ENCODE results near the gene NLRC5. TPM values are rescaled to one million over a fixed set of nuclear protein-coding genes. Genes with fewer than 3 reads are reported as not detected.

The NLRC5 gene
- total RNA-seq, 1 donor from 2014 or later: 29.9 TPM

GRCh38 chr16:57007050-57007449, 17.7 kb downstream of the NLRC5 start:
- H3K4me3 Mint-ChIP-seq (ENCODE audit: unreplicated experiment): no peak overlapping the region

GRCh38 chr16:57007530-57007929, 18.2 kb downstream of the NLRC5 start:
- no peak overlapping the region for H3K27ac Mint-ChIP-seq (ENCODE audit: unreplicated experiment)
- DNase-seq (ENCODE audit: low read depth) (no peak), FAIRE-seq (no peak)
- no peaks in the 10 kb centered on the region for H3K36me3 ChIP-seq (ENCODE audit: insufficient read depth, low read length)
- H3K79me2 ChIP-seq (ENCODE audit: insufficient read depth, low read length): peaks cover 6% of the 10 kb centered on the region
- no peaks in the 10 kb centered on the region for H3K4me1 Mint-ChIP-seq (ENCODE audit: low read depth, unreplicated experiment)
- no peak overlapping the region for H3K9ac ChIP-seq (ENCODE audit: low read length)
- no peaks in the 10 kb centered on the region for H3K9me3 ChIP-seq (ENCODE audit: insufficient read depth, low read depth, low read length)
- H4K20me1 ChIP-seq (ENCODE audit: insufficient read depth, low read length): no peaks in the 10 kb centered on the region
- no peaks in the 10 kb centered on the region for H3K9me3 Mint-ChIP-seq (ENCODE audit: unreplicated experiment)
- H3K4me3 Mint-ChIP-seq (ENCODE audit: unreplicated experiment): no peak overlapping the region
- no peak overlapping the region for H3K4me3 ChIP-seq (ENCODE audit: insufficient read depth, low read depth, low read length)
- no peak overlapping the region for H3K27ac ChIP-seq (ENCODE audit: low read depth, low read length)
- H3K36me3 Mint-ChIP-seq (ENCODE audit: low read depth, unreplicated experiment): peaks cover 4% of the 10 kb centered on the region
- no peaks in the 10 kb centered on the region for H3K4me1 ChIP-seq (ENCODE audit: insufficient read depth, low read length)
- no peaks in the 10 kb centered on the region for H3K27me3 Mint-ChIP-seq (ENCODE audit: low read depth, unreplicated experiment)
- no peaks in the 10 kb centered on the region for H3K27me3 ChIP-seq (ENCODE audit: insufficient read depth, low read length)
- H2AFZ ChIP-seq (ENCODE audit: low read depth, low read length): no peak overlapping the region
- TF ChIP-seq CTCF (IDR thresholded peaks at IDR 0.05; ENCODE audit: insufficient read depth, low read depth, low read length) (no peak), EZH2 (IDR thresholded peaks at IDR 0.05; ENCODE audit: insufficient read depth, low read length) (no peak)
- H3K4me2 ChIP-seq (ENCODE audit: low read length): no peak overlapping the region

More at GRCh38 chr16:57007050-57007449, 17.7 kb downstream of the NLRC5 start:
- Histone ChIP-seq H2AFZ (ENCODE audit: low read depth, low read length) (no peak overlapping the region), H3K36me3 (ENCODE audit: insufficient read depth, low read length) (no peaks in the 10 kb centered on the region), H3K27ac (ENCODE audit: low read depth, low read length) (no peak overlapping the region), H4K20me1 (ENCODE audit: insufficient read depth, low read length) (no peaks in the 10 kb centered on the region), H3K4me1 (ENCODE audit: insufficient read depth, low read length) (no peaks in the 10 kb centered on the region), H3K79me2 (ENCODE audit: insufficient read depth, low read length) (peaks cover 4% of the 10 kb centered on the region), H3K4me2 (ENCODE audit: low read length) (no peak overlapping the region), H3K9me3 (ENCODE audit: insufficient read depth, low read depth, low read length) (no peaks in the 10 kb centered on the region), H3K9ac (ENCODE audit: low read length) (no peak overlapping the region), H3K4me3 (ENCODE audit: insufficient read depth, low read depth, low read length) (no peak overlapping the region), H3K27me3 (ENCODE audit: insufficient read depth, low read length) (no peaks in the 10 kb centered on the region)
- no peak for TF ChIP-seq CTCF (IDR thresholded peaks at IDR 0.05; ENCODE audit: insufficient read depth, low read depth, low read length)
- TF ChIP-seq EZH2 (IDR thresholded peaks at IDR 0.05; ENCODE audit: insufficient read depth, low read length): no peak
- no peak for FAIRE-seq
- Mint-ChIP-seq H3K9me3 (ENCODE audit: unreplicated experiment) (no peaks in the 10 kb centered on the region), H3K27me3 (ENCODE audit: low read depth, unreplicated experiment) (no peaks in the 10 kb centered on the region), H3K27ac (ENCODE audit: unreplicated experiment) (no peak overlapping the region), H3K4me1 (ENCODE audit: low read depth, unreplicated experiment) (no peaks in the 10 kb centered on the region), H3K36me3 (ENCODE audit: low read depth, unreplicated experiment) (peaks cover 4% of the 10 kb centered on the region)
- no peak for DNase-seq (ENCODE audit: low read depth)

GRCh38 chr16:57008440-57008839, 19.1 kb downstream of the NLRC5 start:
- Mint-ChIP-seq H3K4me1 (ENCODE audit: low read depth, unreplicated experiment) (peaks cover 4% of the 10 kb centered on the region), H3K4me3 (ENCODE audit: unreplicated experiment) (no peak overlapping the region), H3K36me3 (ENCODE audit: low read depth, unreplicated experiment) (peaks cover 3% of the 10 kb centered on the region), H3K9me3 (ENCODE audit: unreplicated experiment) (no peaks in the 10 kb centered on the region), H3K27me3 (ENCODE audit: low read depth, unreplicated experiment) (no peaks in the 10 kb centered on the region), H3K27ac (ENCODE audit: unreplicated experiment) (no peak overlapping the region)
- Histone ChIP-seq H3K79me2 (ENCODE audit: insufficient read depth, low read length) (peaks cover 6% of the 10 kb centered on the region), H3K27me3 (ENCODE audit: insufficient read depth, low read length) (no peaks in the 10 kb centered on the region), H3K9me3 (ENCODE audit: insufficient read depth, low read depth, low read length) (no peaks in the 10 kb centered on the region), H3K4me3 (ENCODE audit: insufficient read depth, low read depth, low read length) (no peak overlapping the region), H4K20me1 (ENCODE audit: insufficient read depth, low read length) (no peaks in the 10 kb centered on the region), H3K36me3 (ENCODE audit: insufficient read depth, low read length) (no peaks in the 10 kb centered on the region), H3K9ac (ENCODE audit: low read length) (no peak overlapping the region), H3K4me2 (ENCODE audit: low read length) (no peak overlapping the region), H3K4me1 (ENCODE audit: insufficient read depth, low read length) (peaks cover 8% of the 10 kb centered on the region), H2AFZ (ENCODE audit: low read depth, low read length) (no peak overlapping the region), H3K27ac (ENCODE audit: low read depth, low read length) (no peak overlapping the region)
- FAIRE-seq (no peak), DNase-seq (ENCODE audit: low read depth) (no peak)
- TF ChIP-seq CTCF (IDR thresholded peaks at IDR 0.05; ENCODE audit: insufficient read depth, low read depth, low read length) (no peak), EZH2 (IDR thresholded peaks at IDR 0.05; ENCODE audit: insufficient read depth, low read length) (no peak)
